ENCODE results near the gene MRPL34. TPM values are rescaled to one million over a fixed set of nuclear protein-coding genes. Genes with fewer than 3 reads are reported as not detected.
"Not testable (repeated sequence)": the region's sequence is repeated elsewhere in the genome, so short reads cannot be mapped to it uniquely, and the experiment has no call there.

The MRPL34 gene
- total RNA-seq, 2 donors from 2014 or later: 58.1 to 62.2 TPM

GRCh38 chr19:17294051-17294891 is 11.4 kb upstream of the MRPL34 start:
- Mint-ChIP-seq H3K36me3 (ENCODE audit: low read depth) (peaks cover 21% of the 10 kb centered on the region), H3K9me3 (peaks cover 13% of the 10 kb centered on the region), H3K4me3 (no peak overlapping the region), H3K27me3 (ENCODE audit: insufficient read depth) (no peaks in the 10 kb centered on the region), H3K4me1 (no peaks in the 10 kb centered on the region), H3K27ac (no peak overlapping the region)
- WGBS, 2 experiments (ENCODE audit: insufficient coverage in 1 of 2, insufficient read length in 1 of 2): 83 to 85% methylated on average over 35 to 48 of the region's 48 CpGs
- no peak overlapping the region for H3K27ac ChIP-seq (ENCODE audit: low read depth, low read length)
- no peak overlapping the region for H3K4me3 ChIP-seq (ENCODE audit: low read length)
- H3K9ac ChIP-seq (ENCODE audit: extremely low read depth, low read length, poor library complexity, severe bottlenecking): no peak overlapping the region
- H3K36me3 ChIP-seq (ENCODE audit: control insufficient read depth, insufficient read depth, low read length): peaks cover 20% of the 10 kb centered on the region
- H3K9me3 ChIP-seq (ENCODE audit: control insufficient read depth, low read length): peaks cover 10% of the 10 kb centered on the region
- TF ChIP-seq CTCF (conservative IDR thresholded peaks at IDR 0.05): no peak
- peak; percentile 96 for DNase-seq
- H3K27me3 ChIP-seq (ENCODE audit: control insufficient read depth, insufficient read depth, low read length, poor library complexity, severe bottlenecking): no peaks in the 10 kb centered on the region
- no peaks in the 10 kb centered on the region for H3K4me1 ChIP-seq (ENCODE audit: control insufficient read depth, insufficient read depth, low read length)

GRCh38 chr19:17295551-17295950 is 10.1 kb upstream of the MRPL34 start:
- not testable (repeated sequence) for H3K27ac ChIP-seq (ENCODE audit: low read depth, low read length); H3K4me1 Mint-ChIP-seq; DNase-seq; H3K4me3 Mint-ChIP-seq; H3K27ac Mint-ChIP-seq; H3K4me3 ChIP-seq (ENCODE audit: low read length); H3K27me3 ChIP-seq (ENCODE audit: control insufficient read depth, insufficient read depth, low read length, poor library complexity, severe bottlenecking); H3K4me1 ChIP-seq (ENCODE audit: control insufficient read depth, insufficient read depth, low read length); H3K27me3 Mint-ChIP-seq (ENCODE audit: insufficient read depth); H3K9ac ChIP-seq (ENCODE audit: extremely low read depth, low read length, poor library complexity, severe bottlenecking)
- WGBS, 2 experiments (ENCODE audit: insufficient coverage in 1 of 2, insufficient read length in 1 of 2): 96 to 98% methylated on average over 6 of the region's 6 CpGs
- H3K9me3 ChIP-seq (ENCODE audit: control insufficient read depth, low read length): peaks cover 10% of the 10 kb centered on the region
- H3K9me3 Mint-ChIP-seq: peaks cover 13% of the 10 kb centered on the region
- H3K36me3 Mint-ChIP-seq (ENCODE audit: low read depth): peaks cover 24% of the 10 kb centered on the region
- H3K36me3 ChIP-seq (ENCODE audit: control insufficient read depth, insufficient read depth, low read length): peaks cover 20% of the 10 kb centered on the region

GRCh38 chr19:17296273-17296672 is 9.4 kb upstream of the MRPL34 start:
- no peak overlapping the region for H3K9ac ChIP-seq (ENCODE audit: extremely low read depth, low read length, poor library complexity, severe bottlenecking)
- Mint-ChIP-seq H3K4me3 (no peak overlapping the region), H3K4me1 (no peaks in the 10 kb centered on the region), H3K27me3 (ENCODE audit: insufficient read depth) (no peaks in the 10 kb centered on the region), H3K27ac (no peak overlapping the region), H3K9me3 (peaks cover 13% of the 10 kb centered on the region), H3K36me3 (ENCODE audit: low read depth) (peaks cover 26% of the 10 kb centered on the region)
- no peak for TF ChIP-seq CTCF (conservative IDR thresholded peaks at IDR 0.05)
- 94 to 98% methylated on average over 4 of the region's 4 CpGs for WGBS, 2 experiments (ENCODE audit: insufficient coverage in 1 of 2, insufficient read length in 1 of 2)
- H3K36me3 ChIP-seq (ENCODE audit: control insufficient read depth, insufficient read depth, low read length): peaks cover 20% of the 10 kb centered on the region
- no peak overlapping the region for H3K4me3 ChIP-seq (ENCODE audit: low read length)
- H3K4me1 ChIP-seq (ENCODE audit: control insufficient read depth, insufficient read depth, low read length): no peaks in the 10 kb centered on the region
- peaks cover 10% of the 10 kb centered on the region for H3K9me3 ChIP-seq (ENCODE audit: control insufficient read depth, low read length)
- H3K27me3 ChIP-seq (ENCODE audit: control insufficient read depth, insufficient read depth, low read length, poor library complexity, severe bottlenecking): no peaks in the 10 kb centered on the region
- DNase-seq: no peak
- no peak overlapping the region for H3K27ac ChIP-seq (ENCODE audit: low read depth, low read length)

All from endodermal cell (in vitro differentiated cells).